GM18505 (cell line): Measurements from ENCODE around the gene MBTPS2.

Source experiments
- ATAC-seq: cut with Tn5 transposase; IDR thresholded peaks from one replicate; pipeline ENCODE4 v1.9.1; 2021; ENCODE audit not compliant: unreplicated experiment
- POLR2A ChIP-seq: IDR thresholded peaks from 4 replicates; pipeline ENCODE4 v1.6.1; 2011; ENCODE audit warnings: borderline replicate concordance; ENCODE audit not compliant: insufficient read depth, insufficient read length; ENCODE audit errors: extremely low read depth

MBTPS2 gene

GRCh38 chrX:21932292-21933002 lies 93.0 kb downstream of the MBTPS2 start:
- ATAC-seq = no peak
- no peak for TF ChIP-seq POLR2A

- ATAC-seq = no peak
- no peak for TF ChIP-seq POLR2A
Observed at GRCh38 chrX:21933077-21933476, 93.7 kb downstream of the MBTPS2 start.

- ATAC-seq = no peak
- TF ChIP-seq POLR2A = no peak
Observed at GRCh38 chrX:21934414-21934813, 95.0 kb downstream of the MBTPS2 start.
